HG02981 (cell line): ENCODE measurements around the gene SLC2A1.
"Not testable (repeated sequence)": the region's sequence is repeated elsewhere in the genome, so short reads cannot be mapped to it uniquely, and the experiment has no call there.

Source experiments
- ATAC-seq: cut with Tn5 transposase; IDR thresholded peaks from one replicate; pipeline ENCODE4 v1.9.1; 2021; ENCODE audit warnings: mild to moderate bottlenecking, moderate library complexity; ENCODE audit not compliant: unreplicated experiment

Gene SLC2A1

GRCh38 chr1:42914092-42914627, 44.5 kb downstream of the SLC2A1 start:
- ATAC-seq: no peak

- ATAC-seq: no peak
These were observed 45.1 kb downstream of the SLC2A1 start for GRCh38 chr1:42913426-42914091.

- ATAC-seq: no peak
These were observed 47.7 kb downstream of the SLC2A1 start for GRCh38 chr1:42910985-42911384.

GRCh38 chr1:42908046-42908445, 50.6 kb downstream of the SLC2A1 start:
- no peak for ATAC-seq

GRCh38 chr1:42904434-42904833, 54.2 kb downstream of the SLC2A1 start:
- no peak for ATAC-seq

GRCh38 chr1:42899960-42900359, 58.7 kb downstream of the SLC2A1 start:
- not testable (repeated sequence) for ATAC-seq

GRCh38 chr1:42891465-42892138, 67.1 kb downstream of the SLC2A1 start:
- no peak for ATAC-seq

GRCh38 chr1:42889264-42889663, 69.4 kb downstream of the SLC2A1 start:
- no peak for ATAC-seq

- ATAC-seq: no peak
These were observed 70.5 kb downstream of the SLC2A1 start for GRCh38 chr1:42888013-42888633.

- ATAC-seq: no peak
These were observed 71.3 kb downstream of the SLC2A1 start for GRCh38 chr1:42887366-42887765.

- no peak for ATAC-seq
These were observed 71.9 kb downstream of the SLC2A1 start for GRCh38 chr1:42886800-42887199.

- no peak for ATAC-seq
These were observed 72.5 kb downstream of the SLC2A1 start for GRCh38 chr1:42886046-42886739.

- ATAC-seq: no peak
These were observed 78.3 kb downstream of the SLC2A1 start for GRCh38 chr1:42880384-42880783.

GRCh38 chr1:42877380-42877779, 81.3 kb downstream of the SLC2A1 start:
- no peak for ATAC-seq

GRCh38 chr1:42876009-42876408, 82.7 kb downstream of the SLC2A1 start:
- ATAC-seq: no peak
